SU-DHL-6 (cell line): ENCODE results near the gene ANO7.

Experiments used
- H2AFZ ChIP-seq: fragments of 200-600 bp; sonication (generic); 2 replicates; pipeline ENCODE4 v1.6.1; 2014; ENCODE audit warnings: low read depth, mild to moderate bottlenecking, moderate library complexity, mixed read lengths, antibody characterized with exemption, low read length; ENCODE audit not compliant: severe bottlenecking
- H3F3A ChIP-seq: fragments of 200-600 bp; shearing (Covaris generic); 2 replicates; pipeline ENCODE4 v1.6.0; 2016; ENCODE audit warnings: antibody characterized with exemption, mild to moderate bottlenecking; ENCODE audit not compliant: insufficient read depth
- H3K27ac ChIP-seq: fragments of 200-600 bp; sonication (generic); 2 replicates; pipeline ENCODE4 v1.5.1; 2016; ENCODE audit warnings: low read depth, mild to moderate bottlenecking, low read length, moderate library complexity, mixed read lengths
- H3K27me3 ChIP-seq: fragments of 200-600 bp; sonication (generic), shearing (Covaris generic); 2 replicates; pipeline ENCODE4 v1.6.0; 2014; ENCODE audit warnings: mild to moderate bottlenecking, low read length
- H3K36me3 ChIP-seq: fragments of 200-600 bp; sonication (generic); 2 replicates; pipeline ENCODE4 v1.6.1; 2014; ENCODE audit warnings: mild to moderate bottlenecking, low read length, mixed read lengths
- H3K4me2 ChIP-seq: fragments of 300-600, 200-600 bp; shearing (Covaris generic), sonication (generic); 2 replicates; pipeline ENCODE4 v1.6.0; 2014; ENCODE audit warnings: low read length, low read depth, mild to moderate bottlenecking; ENCODE audit not compliant: poor library complexity, severe bottlenecking
- H3K4me3 ChIP-seq: fragments of 200-600 bp; sonication (generic); 2 replicates; pipeline ENCODE4 v1.5.1; 2014; ENCODE audit warnings: antibody characterized with exemption, low read length, mild to moderate bottlenecking, mixed read lengths; ENCODE audit not compliant: insufficient read depth, poor library complexity, severe bottlenecking
- H3K79me2 ChIP-seq: fragments of 200-600 bp; sonication (generic); 2 replicates; pipeline ENCODE4 v1.6.1; 2014; ENCODE audit warnings: mild to moderate bottlenecking, low read length, moderate library complexity; ENCODE audit not compliant: insufficient read depth
- H3K9ac ChIP-seq: fragments of 200-600 bp; sonication (generic); 2 replicates; pipeline ENCODE4 v1.7.0; 2014; ENCODE audit warnings: mild to moderate bottlenecking, low read length
- H3K9me2 ChIP-seq: fragments of 200-600 bp; sonication (generic); replicated peaks from 2 replicates; pipeline ENCODE4 v1.6.1; 2014; ENCODE audit warnings: low read length; ENCODE audit not compliant: insufficient read depth
- H3K9me3 ChIP-seq: fragments of 200-600 bp; sonication (generic); 2 replicates; pipeline ENCODE4 v1.6.1; 2014; ENCODE audit warnings: low read length, mixed read lengths; ENCODE audit not compliant: insufficient read depth
- H4K20me1 ChIP-seq: fragments of 200-600 bp; sonication (generic); 2 replicates; pipeline ENCODE4 v1.6.1; 2014; ENCODE audit warnings: low read depth, mild to moderate bottlenecking, antibody characterized with exemption, low read length, moderate library complexity, mixed read lengths
- EZH2phosphoT487 ChIP-seq: fragments of 200-600 bp; sonication (generic), shearing (Covaris generic); conservative IDR thresholded peaks from 2 replicates; pipeline ENCODE4 v1.6.1; 2018; ENCODE audit warnings: mild to moderate bottlenecking, antibody characterized with exemption, low read length, moderate library complexity, mixed read lengths
- TF ChIP-seq, protein P1 (sequence below): fragments of 200-600 bp; sonication (generic); IDR thresholded peaks from one replicate; pipeline ENCODE4 v1.5.1; 2017; ENCODE audit warnings: antibody characterized with exemption, mild to moderate bottlenecking, low read length, moderate library complexity; ENCODE audit not compliant: insufficient read depth, poor library complexity, severe bottlenecking

ANO7 gene

DNA sequence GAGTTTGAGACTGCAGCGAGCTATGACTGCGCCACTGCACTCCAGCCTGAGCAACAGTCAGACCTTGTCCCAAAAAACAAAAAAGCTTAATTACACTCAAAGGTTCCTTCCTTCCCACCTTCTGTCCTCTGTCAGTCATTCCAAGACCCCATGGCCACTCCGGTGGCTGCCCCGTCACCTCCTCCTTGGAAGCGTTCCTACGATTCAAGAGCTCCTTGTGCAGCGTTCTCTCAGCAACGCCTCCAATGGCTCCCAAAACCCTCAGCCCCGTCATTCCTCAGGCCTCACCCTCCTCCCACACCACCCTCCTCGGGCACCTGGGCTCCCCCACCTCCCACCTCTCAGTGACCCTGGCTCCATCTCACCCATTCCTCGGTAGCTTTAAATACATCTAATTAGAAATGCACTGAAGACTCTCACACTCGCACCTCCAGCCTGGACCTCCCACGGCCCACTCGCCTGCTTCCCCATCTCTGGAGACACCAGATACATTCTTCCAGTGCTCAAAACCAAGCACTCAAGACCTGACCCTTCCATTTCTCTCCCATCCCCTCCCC lies 47.2 kb upstream of the ANO7 start:
- no peak overlapping the region for H3K9ac ChIP-seq
- TF ChIP-seq, protein P1, sequence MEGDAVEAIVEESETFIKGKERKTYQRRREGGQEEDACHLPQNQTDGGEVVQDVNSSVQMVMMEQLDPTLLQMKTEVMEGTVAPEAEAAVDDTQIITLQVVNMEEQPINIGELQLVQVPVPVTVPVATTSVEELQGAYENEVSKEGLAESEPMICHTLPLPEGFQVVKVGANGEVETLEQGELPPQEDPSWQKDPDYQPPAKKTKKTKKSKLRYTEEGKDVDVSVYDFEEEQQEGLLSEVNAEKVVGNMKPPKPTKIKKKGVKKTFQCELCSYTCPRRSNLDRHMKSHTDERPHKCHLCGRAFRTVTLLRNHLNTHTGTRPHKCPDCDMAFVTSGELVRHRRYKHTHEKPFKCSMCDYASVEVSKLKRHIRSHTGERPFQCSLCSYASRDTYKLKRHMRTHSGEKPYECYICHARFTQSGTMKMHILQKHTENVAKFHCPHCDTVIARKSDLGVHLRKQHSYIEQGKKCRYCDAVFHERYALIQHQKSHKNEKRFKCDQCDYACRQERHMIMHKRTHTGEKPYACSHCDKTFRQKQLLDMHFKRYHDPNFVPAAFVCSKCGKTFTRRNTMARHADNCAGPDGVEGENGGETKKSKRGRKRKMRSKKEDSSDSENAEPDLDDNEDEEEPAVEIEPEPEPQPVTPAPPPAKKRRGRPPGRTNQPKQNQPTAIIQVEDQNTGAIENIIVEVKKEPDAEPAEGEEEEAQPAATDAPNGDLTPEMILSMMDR = no peak
- TF ChIP-seq EZH2phosphoT487 = no peak
- H3K9me3 ChIP-seq = no peaks in the 10 kb centered on the region
- peaks cover 5% of the 10 kb centered on the region; the same call in 1 of the 2 replicates for H3K79me2 ChIP-seq
- H3K27me3 ChIP-seq = no peaks in the 10 kb centered on the region
- no peaks in the 10 kb centered on the region for H4K20me1 ChIP-seq
- no peaks in the 10 kb centered on the region for H3K9me2 ChIP-seq
- no peaks in the 10 kb centered on the region for H3F3A ChIP-seq
- no peak overlapping the region for H3K4me3 ChIP-seq
- H2AFZ ChIP-seq = no peak overlapping the region
- no peak overlapping the region for H3K4me2 ChIP-seq
- H3K27ac ChIP-seq = no peak overlapping the region
- no peaks in the 10 kb centered on the region for H3K36me3 ChIP-seq

DNA sequence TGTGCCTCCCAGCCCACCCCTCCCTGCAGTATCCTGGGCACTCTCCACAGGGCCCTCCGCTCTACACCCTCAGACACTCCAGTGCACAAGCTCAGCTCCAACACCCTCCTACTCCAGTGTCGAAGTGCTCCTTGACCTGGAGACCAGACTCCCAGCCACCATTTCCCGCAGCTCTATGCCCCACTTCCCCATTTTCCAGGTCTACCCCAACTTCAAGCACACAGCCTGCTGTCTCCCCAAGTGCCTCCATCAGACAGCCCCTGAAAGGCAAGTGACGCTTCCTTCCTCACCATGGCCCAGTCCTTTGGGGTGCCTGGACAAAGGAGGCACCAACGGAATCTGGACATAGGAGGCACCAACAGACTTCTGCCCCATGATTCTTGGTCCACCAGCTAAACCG lies 46.4 kb upstream of the ANO7 start:
- Histone ChIP-seq H3K9me2 (no peaks in the 10 kb centered on the region), H2AFZ (no peak overlapping the region), H3K4me3 (no peak overlapping the region), H3K79me2 (peaks cover 12% of the 10 kb centered on the region; the same call in 1 of the 2 replicates), H3K27ac (no peak overlapping the region), H3K4me2 (no peak overlapping the region), H3K9ac (no peak overlapping the region), H3K27me3 (no peaks in the 10 kb centered on the region), H3K36me3 (no peaks in the 10 kb centered on the region), H3F3A (0 out of 2 replicates have a peak, but pooled peaks cover 5% of the 10 kb centered on the region), H3K9me3 (no peaks in the 10 kb centered on the region), H4K20me1 (0 out of 2 replicates have a peak, but pooled peaks cover 4% of the 10 kb centered on the region)
- TF ChIP-seq, protein P1 = no peak
- TF ChIP-seq EZH2phosphoT487 = no peak

DNA sequence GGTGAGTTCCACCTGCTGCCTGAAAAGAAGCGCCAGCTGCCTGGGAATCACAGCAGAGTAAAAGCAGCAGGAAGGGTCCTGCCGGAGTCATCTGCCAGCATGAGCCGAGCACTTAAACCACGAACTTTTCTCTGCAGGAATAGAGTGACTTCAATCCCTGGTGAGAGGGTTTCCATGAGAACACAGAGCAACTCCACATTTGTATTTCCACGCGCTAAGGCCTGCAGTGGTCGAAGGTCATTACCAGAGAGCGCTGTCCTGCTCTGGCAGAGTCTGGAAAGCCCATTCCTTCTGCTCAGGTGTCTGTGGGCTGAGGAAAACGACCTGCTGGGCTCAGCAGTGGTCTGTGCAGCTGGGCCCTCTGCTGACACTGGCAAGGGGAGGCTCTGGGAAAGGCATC lies 45.9 kb upstream of the ANO7 start:
- Histone ChIP-seq H3K27ac (no peak overlapping the region), H3K4me2 (no peak overlapping the region), H3K36me3 (no peaks in the 10 kb centered on the region), H2AFZ (no peak overlapping the region), H4K20me1 (0 out of 2 replicates have a peak, but pooled peaks cover 4% of the 10 kb centered on the region), H3K27me3 (no peaks in the 10 kb centered on the region), H3F3A (0 out of 2 replicates have a peak, but pooled peaks cover 6% of the 10 kb centered on the region), H3K79me2 (peaks cover 12% of the 10 kb centered on the region), H3K9ac (no peak overlapping the region), H3K4me3 (no peak overlapping the region), H3K9me2 (no peaks in the 10 kb centered on the region), H3K9me3 (no peaks in the 10 kb centered on the region)
- TF ChIP-seq EZH2phosphoT487 = no peak
- TF ChIP-seq, protein P1 = no peak
